Measurements from ENCODE around the gene CHAT.

CHAT gene

DNA sequence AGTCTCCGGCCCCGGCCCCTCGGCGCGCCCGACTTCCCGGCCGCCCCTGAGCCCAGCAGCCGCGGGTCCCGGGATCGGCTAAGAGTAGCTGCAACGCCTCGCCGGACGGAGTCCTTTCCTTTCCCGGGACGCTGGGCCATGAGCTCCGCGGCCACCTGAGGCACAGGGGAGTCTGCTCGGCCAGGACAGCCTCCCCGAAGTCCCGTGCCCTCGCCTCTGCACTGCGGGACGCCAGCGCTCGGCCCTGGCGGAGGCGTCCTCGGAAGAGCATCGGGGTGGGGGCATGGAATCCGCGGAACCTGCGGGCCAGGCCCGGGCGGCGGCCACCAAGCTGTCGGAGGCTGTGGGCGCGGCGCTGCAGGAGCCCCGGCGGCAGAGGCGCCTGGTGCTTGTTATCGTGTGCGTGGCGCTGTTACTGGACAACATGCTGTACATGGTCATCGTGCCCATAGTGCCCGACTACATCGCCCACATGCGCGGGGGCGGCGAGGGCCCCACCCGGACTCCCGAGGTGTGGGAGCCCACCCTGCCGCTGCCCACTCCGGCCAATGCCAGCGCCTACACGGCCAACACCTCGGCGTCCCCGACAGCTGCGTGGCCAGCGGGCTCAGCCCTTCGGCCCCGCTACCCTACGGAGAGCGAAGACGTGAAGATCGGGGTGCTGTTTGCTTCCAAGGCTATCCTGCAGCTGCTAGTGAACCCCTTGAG lies 3.2 kb upstream of the CHAT start:
- DNase-seq (ENCODE audit: low read depth), result no peak
- no peak overlapping the region for H3K4me3 ChIP-seq (ENCODE audit: control insufficient read depth, low read depth, low read length)
- TF ChIP-seq, protein P1, sequence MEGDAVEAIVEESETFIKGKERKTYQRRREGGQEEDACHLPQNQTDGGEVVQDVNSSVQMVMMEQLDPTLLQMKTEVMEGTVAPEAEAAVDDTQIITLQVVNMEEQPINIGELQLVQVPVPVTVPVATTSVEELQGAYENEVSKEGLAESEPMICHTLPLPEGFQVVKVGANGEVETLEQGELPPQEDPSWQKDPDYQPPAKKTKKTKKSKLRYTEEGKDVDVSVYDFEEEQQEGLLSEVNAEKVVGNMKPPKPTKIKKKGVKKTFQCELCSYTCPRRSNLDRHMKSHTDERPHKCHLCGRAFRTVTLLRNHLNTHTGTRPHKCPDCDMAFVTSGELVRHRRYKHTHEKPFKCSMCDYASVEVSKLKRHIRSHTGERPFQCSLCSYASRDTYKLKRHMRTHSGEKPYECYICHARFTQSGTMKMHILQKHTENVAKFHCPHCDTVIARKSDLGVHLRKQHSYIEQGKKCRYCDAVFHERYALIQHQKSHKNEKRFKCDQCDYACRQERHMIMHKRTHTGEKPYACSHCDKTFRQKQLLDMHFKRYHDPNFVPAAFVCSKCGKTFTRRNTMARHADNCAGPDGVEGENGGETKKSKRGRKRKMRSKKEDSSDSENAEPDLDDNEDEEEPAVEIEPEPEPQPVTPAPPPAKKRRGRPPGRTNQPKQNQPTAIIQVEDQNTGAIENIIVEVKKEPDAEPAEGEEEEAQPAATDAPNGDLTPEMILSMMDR (IDR thresholded peaks at IDR 0.05; ENCODE audit: control insufficient read depth, insufficient read depth, low read depth, low read length, missing control alignments), result no peak

DNA sequence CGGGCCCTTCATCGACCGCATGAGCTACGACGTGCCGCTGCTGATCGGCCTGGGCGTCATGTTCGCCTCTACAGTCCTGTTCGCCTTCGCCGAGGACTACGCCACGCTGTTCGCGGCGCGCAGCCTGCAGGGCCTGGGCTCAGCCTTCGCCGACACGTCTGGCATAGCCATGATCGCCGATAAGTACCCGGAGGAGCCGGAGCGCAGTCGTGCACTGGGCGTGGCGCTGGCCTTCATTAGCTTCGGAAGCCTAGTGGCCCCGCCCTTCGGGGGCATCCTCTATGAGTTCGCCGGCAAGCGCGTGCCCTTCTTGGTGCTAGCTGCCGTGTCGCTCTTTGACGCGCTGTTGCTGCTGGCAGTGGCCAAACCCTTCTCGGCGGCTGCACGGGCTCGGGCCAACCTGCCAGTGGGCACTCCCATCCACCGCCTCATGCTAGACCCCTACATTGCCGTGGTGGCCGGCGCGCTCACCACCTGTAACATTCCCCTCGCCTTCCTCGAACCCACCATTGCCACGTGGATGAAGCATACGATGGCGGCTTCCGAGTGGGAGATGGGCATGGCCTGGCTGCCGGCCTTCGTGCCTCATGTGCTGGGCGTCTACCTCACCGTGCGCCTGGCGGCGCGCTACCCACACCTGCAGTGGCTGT lies 2.5 kb upstream of the CHAT start:
- DNase-seq (ENCODE audit: low read depth), result no peak
- TF ChIP-seq, protein P1 (IDR thresholded peaks at IDR 0.05; ENCODE audit: control insufficient read depth, insufficient read depth, low read depth, low read length, missing control alignments), result no peak
- no peak overlapping the region for H3K4me3 ChIP-seq (ENCODE audit: control insufficient read depth, low read depth, low read length)

DNA sequence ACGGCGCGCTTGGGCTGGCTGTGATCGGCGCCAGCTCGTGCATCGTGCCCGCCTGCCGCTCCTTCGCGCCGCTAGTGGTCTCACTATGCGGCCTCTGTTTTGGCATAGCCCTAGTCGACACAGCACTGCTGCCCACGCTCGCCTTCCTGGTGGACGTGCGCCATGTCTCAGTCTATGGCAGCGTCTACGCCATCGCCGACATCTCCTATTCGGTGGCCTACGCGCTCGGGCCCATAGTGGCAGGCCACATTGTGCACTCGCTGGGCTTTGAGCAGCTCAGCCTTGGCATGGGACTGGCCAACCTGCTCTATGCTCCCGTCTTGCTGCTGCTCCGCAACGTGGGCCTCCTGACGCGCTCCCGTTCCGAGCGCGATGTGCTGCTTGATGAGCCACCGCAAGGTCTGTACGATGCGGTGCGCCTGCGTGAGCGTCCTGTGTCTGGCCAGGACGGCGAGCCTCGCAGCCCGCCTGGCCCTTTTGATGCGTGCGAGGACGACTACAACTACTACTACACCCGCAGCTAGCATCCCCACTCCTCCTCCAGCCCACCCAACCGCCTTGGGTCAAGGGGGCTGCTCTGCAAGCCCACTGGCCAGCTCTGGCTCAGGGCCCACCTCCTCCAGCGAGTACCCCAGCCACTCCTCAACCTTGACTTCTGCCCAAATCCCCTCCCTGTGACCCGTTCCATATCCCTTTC lies 1.9 kb upstream of the CHAT start:
- TF ChIP-seq, protein P1 (IDR thresholded peaks at IDR 0.05; ENCODE audit: control insufficient read depth, insufficient read depth, low read depth, low read length, missing control alignments), result no peak
- H3K4me3 ChIP-seq (ENCODE audit: control insufficient read depth, low read depth, low read length), result no peak overlapping the region
- DNase-seq (ENCODE audit: low read depth), result no peak

DNA sequence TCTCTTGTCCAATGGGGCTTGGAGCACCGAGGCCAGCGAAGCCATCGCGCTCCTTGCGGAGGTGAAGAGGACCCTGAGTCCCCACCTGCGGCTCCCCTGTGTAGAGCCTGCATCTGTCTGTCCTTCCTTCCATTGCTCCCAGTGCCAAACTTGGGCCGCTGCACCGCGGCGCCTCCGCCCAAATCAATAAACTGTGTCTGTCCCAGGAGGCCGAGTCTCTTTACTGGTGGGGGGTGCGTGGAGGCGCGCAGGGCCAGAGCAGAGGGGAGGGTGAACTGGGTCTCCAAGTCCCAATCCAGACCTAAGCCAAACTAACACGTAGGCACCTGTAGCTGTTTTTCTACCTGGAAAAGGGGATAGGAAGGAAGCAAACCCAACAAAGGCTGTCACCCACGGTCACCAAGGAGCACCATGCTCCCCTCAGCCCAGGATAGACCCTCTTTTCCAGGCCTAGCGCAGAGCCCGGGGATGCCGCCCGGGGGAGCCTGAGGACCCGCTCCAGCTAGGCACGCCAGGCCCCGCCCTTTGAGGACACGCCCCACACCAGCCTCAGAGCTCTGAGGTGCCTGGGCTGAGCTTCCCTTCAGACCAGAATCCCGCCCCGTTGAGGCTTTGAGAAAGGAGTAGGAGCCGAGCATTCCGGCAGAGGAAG lies 1.2 kb upstream of the CHAT start:
- H3K4me3 ChIP-seq (ENCODE audit: control insufficient read depth, low read depth, low read length), result no peak overlapping the region
- DNase-seq (ENCODE audit: low read depth), result no peak
- TF ChIP-seq, protein P1 (IDR thresholded peaks at IDR 0.05; ENCODE audit: control insufficient read depth, insufficient read depth, low read depth, low read length, missing control alignments), result no peak

DNA sequence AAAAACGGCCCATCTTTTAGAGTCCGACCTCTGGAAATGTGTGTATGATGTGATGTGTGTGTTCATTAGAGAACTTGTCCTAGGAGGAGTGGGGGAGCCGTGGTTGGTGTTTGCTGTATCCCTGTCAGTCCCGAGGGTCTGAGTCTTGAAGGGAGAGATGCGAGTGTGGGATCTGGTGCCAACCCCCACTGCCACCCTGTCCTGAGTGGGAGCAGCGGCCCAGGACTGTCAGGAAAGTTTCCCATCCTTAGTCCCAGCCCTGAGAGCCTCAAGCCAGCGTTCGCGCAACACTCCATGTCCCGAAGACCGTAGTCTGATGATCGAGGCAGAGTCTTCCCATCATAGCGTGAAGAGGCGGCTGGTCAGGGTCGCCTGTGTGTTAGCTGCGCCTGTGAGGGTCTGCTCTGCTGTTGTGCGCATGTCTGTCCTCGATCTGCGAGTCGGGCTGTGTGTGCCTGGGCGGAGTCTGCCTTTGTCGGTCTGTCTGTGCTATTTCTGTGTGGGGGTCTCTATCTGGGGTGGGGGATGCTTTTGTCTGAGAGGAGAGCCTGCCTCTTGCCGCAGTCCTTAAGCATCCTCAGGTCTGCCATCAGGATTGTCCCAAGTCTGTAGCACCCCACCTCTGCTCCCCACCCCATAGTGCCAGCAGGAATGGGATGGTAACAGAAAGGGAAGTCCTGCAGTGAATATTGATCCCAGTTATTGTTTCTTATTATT lies 514 bp upstream of the CHAT start:
- no peak overlapping the region for H3K4me3 ChIP-seq (ENCODE audit: control insufficient read depth, low read depth, low read length)
- TF ChIP-seq, protein P1 (IDR thresholded peaks at IDR 0.05; ENCODE audit: control insufficient read depth, insufficient read depth, low read depth, low read length, missing control alignments), result no peak
- no peak for DNase-seq (ENCODE audit: low read depth)
